ENCODE measurements around the gene ATP6AP2. TPM values are rescaled to one million over a fixed set of nuclear protein-coding genes. Genes with fewer than 3 reads are reported as not detected.

The ATP6AP2 gene
- total and polyA plus RNA-seq, 2 of the 8 experiments (the other 6 are each of a cell fraction or from before 2014, with no cell fraction given), result 66.0 to 86.2 TPM

GRCh38 chrX:40552768-40553167, 28.0 kb upstream of the ATP6AP2 start:
- Histone ChIP-seq H2BK15ac (ENCODE audit: low read length) (no peak overlapping the region), H3K27ac (ENCODE audit: low read depth, low read length) (no peak overlapping the region), H3K4me2 (ENCODE audit: insufficient read depth in 1 of 2, low read depth in 2 of 2, low read length in 2 of 2) (no peak overlapping the region), H3K36me3 (ENCODE audit: control insufficient read depth in 2 of 4, insufficient read depth in 4 of 4, low read length in 3 of 4) (no peaks in the 10 kb centered on the region), H4K20me1 (replicated peaks in 1 of 2; ENCODE audit: control insufficient read depth in 1 of 2, insufficient read depth in 2 of 2, low read length in 2 of 2) (no peaks in the 10 kb centered on the region), H2AFZ (ENCODE audit: low read length) (no peak overlapping the region), H2BK5ac (ENCODE audit: low read depth, low read length) (no peak overlapping the region), H3K23me2 (ENCODE audit: low read depth, low read length) (no peaks in the 10 kb centered on the region), H3K9me3 (ENCODE audit: insufficient read depth in 2 of 2, low read depth in 1 of 2, low read length in 1 of 2) (no peaks in the 10 kb centered on the region), H3K18ac (ENCODE audit: extremely low read depth, low read length) (no peak overlapping the region), H3K79me2 (ENCODE audit: control insufficient read depth in 1 of 2, insufficient read depth in 2 of 2, low read length in 2 of 2) (no peaks in the 10 kb centered on the region), H3K4me3 (ENCODE audit: extremely low read depth in 1 of 4, insufficient read depth in 2 of 4, low read depth in 3 of 4, low read length in 4 of 4) (no peak overlapping the region), H2BK12ac (ENCODE audit: low read depth, low read length) (no peak overlapping the region), H3K9ac (replicated peaks in 1 of 4; ENCODE audit: extremely low read depth in 1 of 4, low read depth in 3 of 4, low read length in 3 of 4) (no peak overlapping the region), H3K56ac (replicated peaks; ENCODE audit: insufficient read length, low read depth, low read length) (no peak overlapping the region), H2AK5ac (ENCODE audit: low read depth, low read length) (no peak overlapping the region), H3K14ac (ENCODE audit: insufficient read length) (no peak overlapping the region), H3K4ac (replicated peaks; ENCODE audit: insufficient read length, low read depth, low read length) (no peak overlapping the region), H2BK20ac (ENCODE audit: low read length) (no peak overlapping the region), H2BK120ac (replicated peaks; ENCODE audit: low read depth, low read length) (no peak overlapping the region), H3K23ac (ENCODE audit: insufficient read length) (no peak overlapping the region), H4K8ac (ENCODE audit: extremely low read depth, insufficient read depth, low read length) (no peak overlapping the region), H4K91ac (replicated peaks; ENCODE audit: insufficient read length, low read length) (no peak overlapping the region), H4K5ac (ENCODE audit: insufficient read length, low read depth, low read length) (no peak overlapping the region), H3K27me3 (replicated peaks in 1 of 4; ENCODE audit: control insufficient read depth in 3 of 4, extremely low read depth in 1 of 4, insufficient read depth in 3 of 4, low read length in 3 of 4) (no peaks in the 10 kb centered on the region), H3K79me1 (ENCODE audit: low read depth, low read length) (no peaks in the 10 kb centered on the region), H3K4me1 (replicated peaks in 1 of 4; ENCODE audit: control insufficient read depth in 3 of 4, insufficient read depth in 4 of 4, low read length in 3 of 4) (no peaks in the 10 kb centered on the region)
- no peak for DNase-seq (ENCODE audit: low read depth in 1 of 2, low spot score in 2 of 2)
- CTCF ChIA-PET (ENCODE audit: partially characterized antibody), result no interaction called here
- WGBS, 2 experiments (ENCODE audit: extremely low coverage in 1 of 2, insufficient coverage in 1 of 2, insufficient read length in 1 of 2, insufficient replicate concordance in 2 of 2, low coverage in 1 of 2, low lambda C conversion rate in 2 of 2, missing lambda C conversion rate in 1 of 2), result 85% methylated on average over 5 of the region's 5 CpGs; no CpG with 5 or more reads in 1 of the 2 experiments
- POLR2A ChIA-PET (ENCODE audit: partially characterized antibody), result no interaction called here
- TF ChIP-seq RAD21 (IDR thresholded peaks at IDR 0.05 in 1 of 2, conservative IDR thresholded peaks at IDR 0.05 in 1 of 2; ENCODE audit: low read depth in 2 of 2, low read length in 2 of 2), result peak; percentile 29 to 44; a peak in 3 of 4 replicates
- no peak for TF ChIP-seq SP4 (IDR thresholded peaks at IDR 0.05; ENCODE audit: low read length)
- FAIRE-seq, result no peak
